ENCODE results near the gene RER1.

Gene RER1

DNA sequence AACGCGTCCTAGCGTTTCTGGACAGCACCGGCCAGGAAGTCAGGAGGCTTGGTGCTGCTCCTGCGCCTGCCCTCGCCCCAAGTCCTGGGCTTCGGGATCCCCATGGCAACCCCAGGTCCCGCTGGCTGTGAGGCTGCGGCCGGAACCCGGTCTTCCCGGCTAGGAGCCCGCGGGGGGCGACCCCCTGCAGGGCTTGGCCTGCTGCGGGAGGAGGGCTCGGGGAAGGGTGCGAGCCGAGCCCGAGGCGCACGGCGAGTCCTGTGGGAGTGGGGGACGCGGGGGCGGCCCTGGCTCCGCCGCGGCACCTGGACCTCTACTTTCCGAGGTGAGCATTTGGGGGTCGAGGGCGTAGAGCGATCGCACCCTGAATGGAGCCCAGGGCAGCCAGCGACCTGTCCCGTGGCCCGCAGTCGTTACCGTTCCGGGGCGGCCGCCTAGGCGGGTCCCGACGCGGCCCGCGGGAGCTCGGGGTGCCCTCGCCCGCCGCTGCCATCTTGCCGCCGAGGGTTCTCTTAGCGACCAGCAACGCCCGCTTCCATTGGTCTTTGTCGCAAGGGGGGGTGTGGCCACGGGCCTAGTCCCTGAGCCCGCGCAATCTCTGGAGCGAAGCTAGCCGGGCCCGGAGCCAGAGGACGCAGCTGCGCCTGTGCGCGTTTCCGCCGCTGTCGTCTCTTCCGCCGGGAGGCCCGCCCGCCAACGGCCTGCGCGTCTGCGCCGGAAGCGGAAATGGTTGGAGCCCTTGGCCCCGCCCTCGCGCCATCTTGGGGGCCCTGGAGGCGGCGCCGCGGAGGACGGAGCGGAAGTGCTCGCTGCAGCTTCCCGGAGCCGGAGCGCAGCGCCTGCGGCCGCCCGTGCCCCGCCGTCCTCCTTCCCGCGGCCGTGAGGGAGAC, at the start of gene RER1, which contains the start of gene MORN1:
TSS of gene RER1 (plus strand) at position 801 of the 890 bp plus-strand sequence. CDS start 3,950 bp downstream, outside the sequence.
TSS of gene MORN1 (minus strand) at position 514 of the 890 bp plus-strand sequence. CDS start at position 493, 21 bp downstream.
- peak; percentile 100 for DNase-seq (ENCODE audit: low spot score)

DNA sequence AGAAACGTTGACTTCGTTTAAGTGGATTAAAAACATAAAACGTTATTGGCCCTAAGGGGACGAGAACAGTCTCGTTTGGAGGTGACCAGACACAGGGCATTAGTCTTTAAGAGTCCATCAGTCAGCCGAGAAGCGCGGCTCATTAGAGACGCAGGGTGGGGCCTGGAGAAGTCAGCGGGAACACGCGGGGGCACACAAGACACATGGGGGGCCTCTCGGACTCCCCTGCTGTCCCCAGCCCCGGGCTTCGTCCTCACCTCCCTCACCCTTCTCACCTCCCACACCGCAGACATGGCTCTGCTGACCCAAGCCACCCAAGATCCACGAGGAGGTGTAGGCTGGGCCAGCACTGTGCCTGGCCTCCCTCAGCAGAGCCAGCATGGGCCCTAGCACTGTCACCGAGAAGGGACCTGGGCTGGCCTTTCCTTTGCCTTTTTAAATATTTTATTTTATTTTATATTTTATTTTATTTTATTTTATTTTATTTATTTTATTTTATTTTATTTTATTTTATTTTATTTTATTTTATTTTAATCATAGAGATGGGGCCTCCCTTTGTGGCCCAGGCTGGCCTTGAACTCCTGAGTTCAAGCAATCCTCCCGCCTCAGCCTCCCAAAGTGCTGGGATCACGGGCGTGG, 49.1 kb upstream of the RER1 start:
- no peak for DNase-seq (ENCODE audit: low spot score)

DNA sequence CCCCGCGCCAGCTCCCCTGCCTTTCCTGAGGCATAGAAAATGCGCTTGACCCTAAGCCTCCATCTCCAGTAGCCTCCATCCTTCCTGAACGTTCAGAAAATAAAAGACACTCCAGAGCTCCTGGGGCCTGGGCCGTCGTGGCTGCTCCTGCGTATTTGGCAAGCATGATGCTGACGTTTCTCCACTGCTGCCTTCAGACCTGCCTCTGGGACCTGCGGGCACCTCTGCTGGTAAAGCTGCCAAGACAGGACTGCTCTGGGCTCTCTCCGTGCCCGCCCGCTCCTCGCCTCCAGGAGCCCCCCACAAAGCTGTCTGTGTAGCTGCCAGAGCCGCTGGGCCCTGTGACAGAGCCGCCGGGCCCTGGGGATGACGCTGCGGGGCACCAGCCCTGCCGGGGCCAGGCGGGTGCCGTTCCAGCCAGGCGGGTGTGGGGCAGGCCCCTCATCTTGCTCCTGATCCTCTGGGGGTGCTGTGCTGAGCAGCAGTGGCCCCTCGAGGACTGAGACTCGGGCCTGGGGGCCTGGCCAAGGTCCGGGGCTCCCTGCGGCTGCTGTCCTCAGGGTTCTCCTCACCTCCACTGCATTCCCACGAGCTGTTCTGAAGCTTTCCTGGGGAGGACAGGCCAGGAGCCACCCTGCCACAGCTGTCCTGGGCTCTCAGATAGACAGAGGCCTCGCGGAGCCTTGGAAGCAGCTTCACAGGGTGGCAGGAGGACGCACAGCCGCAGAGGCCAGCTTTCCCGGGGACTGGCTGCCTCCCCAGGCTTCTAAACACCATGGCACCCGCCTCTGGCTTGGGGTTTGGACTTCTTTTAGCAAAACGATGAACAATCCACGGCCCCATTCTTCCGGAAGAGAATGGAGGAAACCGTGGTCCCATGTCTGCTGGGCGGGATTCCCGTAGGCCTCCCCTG, 48.4 kb upstream of the RER1 start:
- no peak for DNase-seq (ENCODE audit: low spot score)

GRCh38 chr1:2344121-2344681, 47.4 kb upstream of the RER1 start:
- DNase-seq (ENCODE audit: low spot score), result no peak

DNA sequence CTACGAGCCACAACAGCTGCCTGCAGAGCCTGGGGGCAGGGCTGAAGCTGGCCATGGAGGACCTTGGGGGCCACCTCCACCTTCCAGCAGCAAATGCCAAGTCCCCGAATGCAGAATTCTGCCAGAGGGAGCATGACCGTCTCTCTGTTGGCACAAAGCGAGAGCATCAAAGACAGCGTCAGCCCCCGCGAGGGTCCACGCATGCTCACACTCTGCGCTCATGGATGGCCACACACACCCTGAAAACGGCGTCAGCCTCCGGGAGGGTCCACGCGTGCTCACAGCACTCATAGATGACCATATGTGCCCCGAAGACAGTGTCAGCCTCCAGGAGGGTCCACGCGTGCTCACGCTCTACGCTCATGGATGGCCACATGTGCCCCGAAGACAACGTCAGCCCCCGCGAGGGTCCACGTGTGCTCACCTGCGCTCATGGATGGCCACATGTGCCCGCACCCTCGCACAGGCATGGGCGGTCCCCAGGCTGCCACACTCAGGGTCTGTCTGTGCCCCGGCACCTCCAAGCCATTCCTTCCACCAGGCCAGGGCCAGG, 46.8 kb upstream of the RER1 start:
- DNase-seq (ENCODE audit: low spot score), result no peak

DNA sequence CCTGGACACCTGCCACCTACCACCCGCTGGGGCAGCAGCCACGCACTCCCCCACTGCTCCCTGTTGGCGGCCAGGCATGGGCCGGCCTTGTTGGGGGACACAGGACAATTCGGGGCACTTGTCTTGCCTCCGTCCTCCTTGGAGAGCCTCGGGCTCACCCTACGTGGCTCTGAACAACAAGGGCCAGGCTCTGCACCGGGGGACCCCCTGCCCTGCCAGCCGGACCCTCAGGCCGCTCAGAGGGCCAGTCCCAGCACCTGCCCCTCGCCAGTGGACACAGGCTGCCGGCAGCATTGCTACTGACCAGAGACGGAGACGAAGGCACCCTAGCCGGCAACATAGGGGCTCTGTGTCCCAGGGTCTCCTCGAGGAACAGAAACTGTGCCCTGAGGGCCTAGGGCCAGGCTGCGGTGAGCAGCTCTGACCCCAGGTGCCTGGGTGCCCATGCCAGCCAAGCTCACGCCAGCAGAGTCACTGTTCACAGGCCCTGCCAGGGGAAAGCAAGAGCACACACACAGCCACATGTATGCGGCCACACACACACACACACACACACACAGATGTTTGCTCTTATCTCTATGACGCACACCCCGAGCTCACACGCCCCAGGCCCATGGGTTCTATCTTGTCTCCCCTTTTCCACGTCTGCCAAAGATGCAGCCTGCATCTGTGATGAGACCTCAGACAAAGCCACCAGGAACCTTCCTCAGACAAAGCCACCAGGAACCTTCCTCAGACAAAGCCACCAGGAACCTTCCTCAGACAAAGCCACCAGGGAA, 46.2 kb upstream of the RER1 start:
- DNase-seq (ENCODE audit: low spot score), result no peak

- no peak for DNase-seq (ENCODE audit: low spot score)
These were observed 44.8 kb upstream of the RER1 start for GRCh38 chr1:2346691-2347408.

- DNase-seq (ENCODE audit: low spot score), result no peak
These were observed 44.2 kb upstream of the RER1 start for GRCh38 chr1:2347409-2347785.

DNA sequence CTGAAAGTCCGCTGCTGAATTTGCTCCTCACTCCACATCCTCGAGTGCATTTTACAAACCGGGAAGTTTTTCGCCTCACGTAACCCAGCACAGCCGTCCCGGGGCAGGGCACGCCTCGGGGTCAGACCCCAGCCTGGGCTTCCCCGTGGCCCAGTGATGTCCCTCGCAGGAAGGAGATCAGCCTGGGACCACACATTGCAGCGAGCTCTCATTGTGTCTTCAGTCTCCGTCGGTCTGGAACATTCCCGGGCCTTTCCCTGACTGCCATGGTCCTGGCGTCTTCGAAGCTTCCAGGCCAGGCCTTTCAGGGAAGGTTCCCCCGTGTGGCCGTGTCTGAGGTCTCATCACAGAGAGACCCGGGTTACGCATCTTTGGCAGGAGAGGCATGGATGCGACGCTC, 43.7 kb upstream of the RER1 start:
- no peak for DNase-seq (ENCODE audit: low spot score)

GRCh38 chr1:2348346-2349325, 43.0 kb upstream of the RER1 start:
- no peak for DNase-seq (ENCODE audit: low spot score)

DNA sequence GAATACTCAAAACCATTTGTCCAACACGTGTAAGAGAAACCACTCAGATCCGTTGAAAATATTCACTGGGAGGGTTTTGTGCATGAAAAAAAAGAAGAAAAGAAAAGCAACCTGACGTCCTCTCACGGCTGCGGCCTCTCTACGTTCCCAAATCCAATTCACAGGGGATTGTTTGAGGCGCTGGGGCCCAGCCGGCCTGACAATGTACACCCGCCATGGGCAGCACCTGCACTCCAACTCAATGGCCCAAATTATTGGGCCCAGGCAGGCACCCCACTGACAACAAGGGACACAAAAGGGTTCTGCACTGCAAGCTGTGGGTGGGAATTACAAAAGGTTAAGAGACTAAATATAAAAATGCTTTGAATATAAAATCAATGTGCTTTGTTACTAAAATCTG, 41.8 kb upstream of the RER1 start:
- DNase-seq (ENCODE audit: low spot score), result no peak

GRCh38 chr1:2350501-2350900, 41.1 kb upstream of the RER1 start:
- no peak for DNase-seq (ENCODE audit: low spot score)

GRCh38 chr1:2350911-2351655, 40.6 kb upstream of the RER1 start:
- no peak for DNase-seq (ENCODE audit: low spot score)

GRCh38 chr1:2351723-2352122, 39.9 kb upstream of the RER1 start:
- DNase-seq (ENCODE audit: low spot score), result no peak

GRCh38 chr1:2352341-2352896, 39.2 kb upstream of the RER1 start:
- DNase-seq (ENCODE audit: low spot score), result no peak

DNA sequence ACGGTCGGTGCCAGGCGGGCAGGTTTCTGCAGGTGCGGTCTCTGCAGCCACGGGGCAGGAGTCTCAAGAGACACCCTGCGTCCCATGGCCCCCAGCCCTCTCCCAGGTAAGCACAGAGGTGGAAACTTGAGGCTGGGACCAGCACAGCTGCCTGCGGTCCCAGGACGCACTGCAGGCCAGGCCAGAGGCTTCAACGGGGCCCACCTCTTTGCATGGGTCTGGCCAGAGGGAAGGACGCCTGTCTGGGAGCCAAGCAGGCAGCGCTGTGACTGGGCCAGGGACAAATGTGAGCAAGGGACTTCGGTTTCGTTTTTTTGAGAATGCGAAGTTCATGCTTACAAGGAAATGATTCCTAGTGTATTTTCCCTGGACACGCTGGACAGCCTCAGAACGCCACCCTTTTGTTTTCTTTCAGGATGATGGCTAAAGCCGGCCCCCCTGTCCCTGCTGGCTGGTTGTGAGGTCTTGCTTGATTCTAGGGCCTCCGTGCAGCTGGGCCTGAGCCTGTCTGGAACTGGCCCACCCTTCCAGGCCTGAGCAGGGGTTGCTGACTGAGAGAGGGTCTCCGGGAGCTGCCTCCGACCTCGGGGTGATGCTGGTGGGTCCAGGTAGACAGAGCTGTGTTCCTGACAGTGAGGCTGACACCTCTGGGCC, 38.6 kb upstream of the RER1 start:
- no peak for DNase-seq (ENCODE audit: low spot score)
